Central memory CD4-positive, alpha-beta T cell (primary cell): ENCODE measurements around the gene CTNNBL1.

Source experiments
- DNase-seq: peaks from one replicate; pipeline ENCODE4 v3.0.0; 2022

CTNNBL1 gene

GRCh38 chr20:37903317-37904007 lies 209.6 kb downstream of the CTNNBL1 start:
- no peak for DNase-seq

GRCh38 chr20:37904008-37904642 lies 210.3 kb downstream of the CTNNBL1 start:
- no peak for DNase-seq

DNA sequence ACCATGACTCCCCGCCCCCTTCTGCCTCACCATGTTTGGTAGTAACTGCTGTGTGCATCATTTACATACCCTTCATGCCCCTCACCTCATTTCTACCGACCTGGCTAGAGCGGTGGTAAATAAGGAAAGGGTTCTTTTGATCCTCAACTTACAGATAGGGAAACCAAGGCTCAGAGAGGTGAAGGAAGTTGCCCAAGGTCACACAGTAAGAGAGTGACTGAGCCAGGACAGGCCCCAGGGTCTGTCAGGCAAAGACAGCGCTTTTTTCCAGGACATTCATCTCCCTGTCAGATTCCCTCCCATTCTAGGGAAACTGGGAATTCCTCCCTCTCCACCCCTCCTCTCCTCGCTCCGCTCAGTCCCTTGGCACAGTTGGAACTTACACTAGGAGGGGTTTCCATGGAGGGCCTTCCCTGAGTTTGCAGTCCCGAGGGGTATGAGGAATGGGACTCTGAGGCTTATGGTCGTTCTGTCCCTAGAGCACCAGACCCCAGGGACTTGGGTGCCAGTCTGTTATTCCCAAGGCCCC lies 211.1 kb downstream of the CTNNBL1 start:
- DNase-seq: no peak

DNA sequence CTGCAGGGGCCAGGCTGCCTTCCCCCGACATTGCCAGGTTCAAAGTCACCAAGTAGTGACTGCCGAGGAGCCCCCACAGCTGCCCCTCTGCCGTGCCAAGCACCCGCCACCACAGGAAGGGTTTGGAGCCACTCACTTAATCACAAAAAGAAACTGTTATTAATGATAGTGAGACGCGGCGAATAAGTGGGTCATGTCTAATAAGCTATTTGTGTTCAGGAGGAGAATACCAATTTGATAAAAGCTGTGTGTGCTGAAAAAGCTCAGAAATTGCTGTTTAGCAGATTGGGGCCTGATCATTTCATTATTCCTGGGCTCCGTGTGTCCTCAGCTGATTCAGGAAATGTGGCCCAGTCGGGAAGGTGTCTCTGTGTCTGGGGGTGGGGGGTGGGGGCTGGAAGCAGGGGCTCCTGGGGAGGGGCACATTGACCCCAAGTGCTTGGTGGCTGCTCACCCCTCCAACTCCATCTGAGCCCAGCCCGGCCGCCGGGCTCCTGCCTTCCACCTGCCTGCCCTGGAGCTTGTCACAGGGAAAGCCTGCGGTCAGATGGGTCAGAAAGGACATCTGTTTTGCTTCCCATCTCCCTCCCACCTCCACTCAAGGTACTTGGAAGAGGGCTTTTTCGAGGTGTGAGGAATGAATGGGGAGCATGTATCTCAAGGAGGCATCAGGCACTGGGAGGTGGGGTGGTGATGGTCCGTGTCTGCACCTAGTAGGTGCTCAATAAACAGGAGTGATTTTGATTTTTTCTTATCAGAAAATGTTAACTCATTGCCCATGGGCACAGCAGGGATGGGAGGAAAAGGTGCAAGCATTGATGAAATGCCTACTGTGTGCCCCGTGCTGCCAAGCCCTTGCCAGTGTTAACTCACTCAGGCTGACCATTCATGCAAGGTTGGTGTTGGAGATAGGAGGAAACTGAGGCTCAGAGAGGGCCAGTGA lies 212.1 kb downstream of the CTNNBL1 start:
- DNase-seq: no peak

GRCh38 chr20:37907330-37907676 lies 213.5 kb downstream of the CTNNBL1 start:
- no peak for DNase-seq

- DNase-seq: no peak
Observed at GRCh38 chr20:37907677-37908401, 214.0 kb downstream of the CTNNBL1 start.

DNA sequence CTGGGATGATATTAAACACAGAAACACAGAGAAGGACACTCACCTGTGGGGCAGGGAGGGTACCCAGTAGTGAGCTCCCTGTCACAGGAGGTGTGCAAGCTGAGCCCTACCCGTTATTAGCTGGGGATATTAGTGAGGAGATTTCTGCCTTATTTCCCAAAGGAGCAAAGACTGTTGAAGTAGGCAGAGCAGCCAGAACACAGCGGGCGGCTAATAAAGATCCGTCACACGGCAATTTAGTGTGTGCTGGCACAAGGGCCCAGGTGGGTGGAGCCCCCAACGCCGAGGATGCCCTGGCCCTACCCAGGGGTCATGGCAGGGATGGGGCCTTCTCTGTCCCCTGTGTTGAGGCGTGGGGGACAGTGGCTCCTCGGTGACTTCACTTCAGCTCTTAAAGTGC lies 217.4 kb downstream of the CTNNBL1 start:
- DNase-seq: no peak

GRCh38 chr20:37911838-37912281 lies 218.0 kb downstream of the CTNNBL1 start:
- no peak for DNase-seq

GRCh38 chr20:37912874-37913273 lies 219.0 kb downstream of the CTNNBL1 start:
- DNase-seq: no peak

- DNase-seq: no peak
Observed at GRCh38 chr20:37913567-37914366, 219.9 kb downstream of the CTNNBL1 start.

DNA sequence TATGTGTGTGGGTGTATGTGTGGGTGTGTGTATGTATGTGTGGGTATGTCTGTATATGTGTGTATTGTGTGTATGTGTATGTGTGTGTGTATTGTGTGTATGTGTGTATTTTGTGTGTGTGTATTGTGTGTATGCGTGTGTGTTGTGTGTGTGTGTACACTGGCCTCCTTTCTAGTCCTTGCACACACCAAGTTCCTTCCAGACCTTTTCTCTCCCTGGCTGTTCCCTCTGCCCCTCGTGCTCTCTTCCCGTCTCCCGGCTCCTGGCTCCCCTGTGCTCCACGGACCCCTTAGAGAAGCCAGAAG lies 220.5 kb downstream of the CTNNBL1 start:
- DNase-seq: no peak

DNA sequence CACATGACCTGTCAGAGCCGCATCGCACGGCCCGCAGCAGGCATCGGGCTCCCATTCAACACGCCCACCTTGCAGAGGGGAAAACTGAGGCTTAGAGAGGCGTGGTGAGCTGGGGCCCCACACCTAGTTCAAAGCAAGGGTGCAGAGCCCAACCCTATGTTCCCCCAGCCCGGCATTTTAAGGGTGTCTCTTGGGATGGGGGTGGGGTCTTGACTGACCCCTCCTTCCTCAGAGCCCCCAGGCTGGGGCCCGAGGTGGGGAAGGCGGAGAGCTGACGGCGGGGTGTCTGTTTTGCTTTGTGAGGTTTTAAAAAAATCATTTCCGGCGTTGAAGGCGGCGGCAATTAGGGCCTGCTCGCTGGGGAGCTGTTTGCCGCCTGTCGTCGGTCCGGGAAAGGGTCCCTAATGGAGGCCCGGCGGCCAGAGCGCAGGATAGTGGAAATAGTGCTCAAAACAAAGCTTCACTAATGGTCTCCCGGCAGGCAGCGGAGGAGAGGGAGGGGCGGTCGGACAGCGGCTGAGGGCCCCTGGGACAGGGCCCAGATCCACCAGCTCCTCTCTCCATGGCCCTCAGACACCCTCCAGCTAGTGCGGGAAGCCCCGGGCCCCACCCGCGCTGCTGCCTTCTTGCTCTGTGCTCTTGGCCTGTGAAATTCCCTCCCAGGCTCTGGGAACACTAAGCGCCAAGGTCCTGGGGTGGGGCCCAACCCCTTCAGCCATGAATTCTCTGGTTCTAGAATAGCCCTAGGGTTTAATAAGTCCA lies 221.0 kb downstream of the CTNNBL1 start:
- no peak for DNase-seq

GRCh38 chr20:37915434-37915787 lies 221.6 kb downstream of the CTNNBL1 start:
- no peak for DNase-seq

GRCh38 chr20:37915800-37916570 lies 222.2 kb downstream of the CTNNBL1 start:
- DNase-seq: no peak

DNA sequence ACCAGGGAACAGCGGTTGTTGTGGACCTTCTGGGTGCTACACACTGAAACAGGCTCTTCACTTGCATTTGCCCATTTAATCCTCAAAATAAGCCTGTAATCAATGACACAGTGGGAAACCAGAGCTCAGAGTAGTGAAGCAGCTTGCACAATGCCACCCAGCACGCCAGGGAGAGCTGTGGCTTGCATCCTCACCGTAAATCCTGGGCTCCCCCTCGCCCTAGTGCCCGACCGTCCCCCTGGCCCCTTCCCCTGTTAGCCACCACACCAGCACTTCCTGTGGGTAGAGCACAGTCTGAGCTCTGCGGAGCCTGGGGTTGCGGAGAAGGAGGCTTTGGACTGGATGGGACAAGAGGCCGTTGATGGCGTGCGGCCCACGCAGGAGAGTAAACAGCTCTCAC lies 223.6 kb downstream of the CTNNBL1 start:
- DNase-seq: no peak

GRCh38 chr20:37918035-37918434 lies 224.2 kb downstream of the CTNNBL1 start:
- DNase-seq: no peak

GRCh38 chr20:37919389-37920040 lies 225.7 kb downstream of the CTNNBL1 start:
- DNase-seq: no peak

DNA sequence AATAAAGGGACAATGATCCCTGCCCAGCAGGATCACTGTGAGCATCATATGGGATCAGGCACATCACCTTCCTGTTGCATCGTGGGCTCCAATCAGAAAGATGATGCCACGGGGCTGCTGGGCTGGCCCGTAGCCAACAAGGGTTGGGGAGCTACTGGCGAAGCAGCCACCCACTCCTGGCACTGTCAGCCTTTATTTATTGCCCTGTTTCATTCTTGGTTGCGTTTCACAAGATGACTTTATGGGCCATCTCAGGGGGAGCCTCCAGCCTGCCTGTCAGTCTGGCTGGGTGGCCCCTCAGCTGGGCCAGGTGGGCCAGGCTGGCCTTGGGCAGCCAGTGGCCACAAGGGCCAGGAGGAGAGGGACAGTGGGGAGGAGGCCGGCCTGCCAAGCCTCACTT lies 226.4 kb downstream of the CTNNBL1 start:
- DNase-seq: no peak

- DNase-seq: no peak
Observed at GRCh38 chr20:37920679-37921322, 227.0 kb downstream of the CTNNBL1 start.
